Neural progenitor cell (in vitro differentiated cells): Measurements from ENCODE around the gene INSR. TPM values are rescaled to one million over a fixed set of nuclear protein-coding genes. Genes with fewer than 3 reads are reported as not detected.

Experiments used
- DNase-seq: peaks from one replicate; pipeline ENCODE4 v3.0.0-alpha.2; 2016; ENCODE audit warnings: low spot score
- H2AFZ ChIP-seq: fragments of 200-600 bp; sonication (generic); replicated peaks from 2 replicates; pipeline ENCODE4 v1.6.1; 2016; ENCODE audit warnings: antibody characterized with exemption
- H3F3A ChIP-seq: fragments of 200-600 bp; sonication (generic); 2 replicates; pipeline ENCODE4 v1.6.1; 2016; ENCODE audit warnings: antibody characterized with exemption, low read depth
- H3K27ac ChIP-seq: fragments of 200-600 bp; sonication (generic); 2 replicates; pipeline ENCODE4 v1.5.1; 2016; ENCODE audit warnings: mild to moderate bottlenecking
- H3K27me3 ChIP-seq: fragments of 200-600 bp; sonication (generic); 2 replicates; pipeline ENCODE4 v1.6.1; 2016; ENCODE audit warnings: mild to moderate bottlenecking, moderate library complexity
- H3K36me3 ChIP-seq: fragments of 200-600 bp; sonication (generic); 2 replicates; pipeline ENCODE4 v1.5.1; 2016
- H3K4me1 ChIP-seq: fragments of 200-600 bp; sonication (generic); 2 replicates; pipeline ENCODE4 v1.6.1; 2016; ENCODE audit warnings: mixed run types
- H3K4me2 ChIP-seq: fragments of 200-600 bp; sonication (generic); 2 replicates; pipeline ENCODE4 v1.6.1; 2016
- H3K4me3 ChIP-seq: fragments of 200-600 bp; sonication (generic); 2 replicates; pipeline ENCODE4 v1.5.1; 2016
- H3K79me2 ChIP-seq: fragments of 200-600 bp; sonication (generic); 2 replicates; pipeline ENCODE4 v1.6.1; 2016; ENCODE audit warnings: low read depth
- H3K9ac ChIP-seq: fragments of 200-600 bp; sonication (generic); 2 replicates; pipeline ENCODE4 v1.6.1; 2016
- H3K9me3 ChIP-seq: fragments of 200-600 bp; sonication (generic); 2 replicates; pipeline ENCODE4 v1.5.1; 2016; ENCODE audit warnings: low read depth
- H4K20me1 ChIP-seq: fragments of 200-600 bp; sonication (generic); 2 replicates; pipeline ENCODE4 v1.6.1; 2016; ENCODE audit warnings: low read depth
- H3K27ac Mint-ChIP-seq: 3 replicates; pipeline ENCODE4 v1.8.0; 2021; ENCODE audit warnings: mixed read lengths
- H3K27me3 Mint-ChIP-seq: 2 replicates; pipeline ENCODE4 v1.8.0; 2022; ENCODE audit warnings: low read depth, mild to moderate bottlenecking, inconsistent platforms, moderate library complexity, mixed read lengths; ENCODE audit not compliant: insufficient read depth
- H3K36me3 Mint-ChIP-seq: 3 replicates; pipeline ENCODE4 v1.8.0; 2021; ENCODE audit warnings: mixed read lengths
- H3K4me1 Mint-ChIP-seq: 3 replicates; pipeline ENCODE4 v1.8.0; 2021; ENCODE audit warnings: mixed read lengths
- H3K4me3 Mint-ChIP-seq: 3 replicates; pipeline ENCODE4 v1.8.0; 2021; ENCODE audit warnings: mild to moderate bottlenecking, moderate library complexity, mixed read lengths
- H3K9me3 Mint-ChIP-seq: 3 replicates; pipeline ENCODE4 v1.8.0; 2020; ENCODE audit warnings: mixed read lengths
- EZH2 ChIP-seq: fragments of 200-600 bp; sonication (generic); IDR thresholded peaks from 2 replicates; pipeline ENCODE4 v1.6.1; 2017; ENCODE audit warnings: antibody characterized with exemption, mild to moderate bottlenecking, moderate library complexity
- EZH2phosphoT487 ChIP-seq: fragments of 200-600 bp; sonication (generic); IDR thresholded peaks from 2 replicates; pipeline ENCODE4 v1.6.1; 2017; ENCODE audit warnings: antibody characterized with exemption
- total RNA-seq: library from RNA; depleted of rRNA; stranded (reverse); fragments of >200 nt; gene quantifications from 2 replicates; pipeline ENCODE4 v1.2.3, GENCODE V29; 2015; ENCODE audit warnings: low replicate concordance
- TF ChIP-seq, protein P1 (sequence below): fragments of 200-600 bp; sonication (generic); IDR thresholded peaks from 2 replicates; pipeline ENCODE4 v1.5.1; 2017; ENCODE audit warnings: antibody characterized with exemption, mild to moderate bottlenecking

Gene INSR
- total RNA-seq, 1 donor from 2014 or later = 20.8 TPM

- Mint-ChIP-seq H3K27ac (no peak overlapping the region), H3K9me3 (peaks cover 3% of the 10 kb centered on the region), H3K36me3 (no peaks in the 10 kb centered on the region), H3K4me3 (no peak overlapping the region), H3K27me3 (peaks cover 2% of the 10 kb centered on the region), H3K4me1 (no peaks in the 10 kb centered on the region)
- Histone ChIP-seq H3K36me3 (no peaks in the 10 kb centered on the region), H3K4me2 (no peak overlapping the region), H3K27me3 (no peaks in the 10 kb centered on the region), H3F3A (no peaks in the 10 kb centered on the region), H3K9ac (no peak overlapping the region), H3K27ac (no peak overlapping the region), H3K4me1 (no peaks in the 10 kb centered on the region), H3K79me2 (peaks cover 18% of the 10 kb centered on the region), H2AFZ (no peak overlapping the region), H3K4me3 (no peak overlapping the region), H4K20me1 (no peaks in the 10 kb centered on the region), H3K9me3 (no peaks in the 10 kb centered on the region)
- DNase-seq = no peak
- TF ChIP-seq EZH2phosphoT487 (no peak), EZH2 (no peak)
- TF ChIP-seq, protein P1, sequence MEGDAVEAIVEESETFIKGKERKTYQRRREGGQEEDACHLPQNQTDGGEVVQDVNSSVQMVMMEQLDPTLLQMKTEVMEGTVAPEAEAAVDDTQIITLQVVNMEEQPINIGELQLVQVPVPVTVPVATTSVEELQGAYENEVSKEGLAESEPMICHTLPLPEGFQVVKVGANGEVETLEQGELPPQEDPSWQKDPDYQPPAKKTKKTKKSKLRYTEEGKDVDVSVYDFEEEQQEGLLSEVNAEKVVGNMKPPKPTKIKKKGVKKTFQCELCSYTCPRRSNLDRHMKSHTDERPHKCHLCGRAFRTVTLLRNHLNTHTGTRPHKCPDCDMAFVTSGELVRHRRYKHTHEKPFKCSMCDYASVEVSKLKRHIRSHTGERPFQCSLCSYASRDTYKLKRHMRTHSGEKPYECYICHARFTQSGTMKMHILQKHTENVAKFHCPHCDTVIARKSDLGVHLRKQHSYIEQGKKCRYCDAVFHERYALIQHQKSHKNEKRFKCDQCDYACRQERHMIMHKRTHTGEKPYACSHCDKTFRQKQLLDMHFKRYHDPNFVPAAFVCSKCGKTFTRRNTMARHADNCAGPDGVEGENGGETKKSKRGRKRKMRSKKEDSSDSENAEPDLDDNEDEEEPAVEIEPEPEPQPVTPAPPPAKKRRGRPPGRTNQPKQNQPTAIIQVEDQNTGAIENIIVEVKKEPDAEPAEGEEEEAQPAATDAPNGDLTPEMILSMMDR = no peak
Observed at GRCh38 chr19:7250951-7251350, 43.3 kb downstream of the INSR start.

DNA sequence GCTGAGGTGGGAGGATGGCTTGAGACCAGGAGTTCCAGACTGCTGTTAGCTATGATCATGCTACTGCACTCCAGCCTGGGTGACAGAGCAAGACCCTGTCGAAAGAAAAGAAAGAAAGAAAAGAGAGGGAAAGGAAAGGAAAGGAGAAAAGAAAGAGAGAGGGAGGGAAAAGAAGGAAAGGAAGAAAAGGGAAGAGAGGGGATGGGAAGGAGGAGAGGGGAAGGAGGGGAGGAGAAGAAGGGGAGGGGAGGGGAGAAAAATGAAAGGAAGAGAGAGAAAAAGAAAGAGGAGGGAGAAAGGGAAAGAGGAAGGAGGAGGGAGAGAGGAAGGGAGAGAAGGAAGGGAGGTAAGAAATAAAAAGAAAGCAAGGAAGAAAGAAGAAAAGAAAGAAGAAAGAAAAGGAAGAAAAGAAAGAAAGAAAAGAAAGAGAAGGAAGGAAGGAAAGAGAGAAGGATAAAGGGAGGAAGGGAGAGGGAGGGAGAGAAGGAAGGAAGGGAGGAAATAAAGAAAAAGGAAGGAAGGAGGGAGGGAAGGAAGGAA lies 44.1 kb downstream of the INSR start:
- H3K27ac ChIP-seq = no peak overlapping the region
- no peaks in the 10 kb centered on the region for H3K9me3 ChIP-seq
- no peaks in the 10 kb centered on the region for H3K4me1 ChIP-seq
- no peak overlapping the region for H3K27ac Mint-ChIP-seq
- H2AFZ ChIP-seq = no peak overlapping the region
- no peaks in the 10 kb centered on the region for H3K27me3 ChIP-seq
- no peaks in the 10 kb centered on the region for H4K20me1 ChIP-seq
- TF ChIP-seq EZH2 = no peak
- TF ChIP-seq EZH2phosphoT487 = no peak
- TF ChIP-seq, protein P1 = no peak
- peaks cover under 1% of the 10 kb centered on the region for H3K27me3 Mint-ChIP-seq
- H3K4me3 Mint-ChIP-seq = no peak overlapping the region
- H3K36me3 ChIP-seq = no peaks in the 10 kb centered on the region
- no peak overlapping the region for H3K4me3 ChIP-seq
- no peak overlapping the region for H3K9ac ChIP-seq
- no peaks in the 10 kb centered on the region for H3K36me3 Mint-ChIP-seq
- H3K79me2 ChIP-seq = peaks cover 13% of the 10 kb centered on the region
- peaks cover 3% of the 10 kb centered on the region for H3K9me3 Mint-ChIP-seq
- DNase-seq = no peak
- H3K4me1 Mint-ChIP-seq = no peaks in the 10 kb centered on the region
- H3F3A ChIP-seq = no peaks in the 10 kb centered on the region
- no peak overlapping the region for H3K4me2 ChIP-seq

DNA sequence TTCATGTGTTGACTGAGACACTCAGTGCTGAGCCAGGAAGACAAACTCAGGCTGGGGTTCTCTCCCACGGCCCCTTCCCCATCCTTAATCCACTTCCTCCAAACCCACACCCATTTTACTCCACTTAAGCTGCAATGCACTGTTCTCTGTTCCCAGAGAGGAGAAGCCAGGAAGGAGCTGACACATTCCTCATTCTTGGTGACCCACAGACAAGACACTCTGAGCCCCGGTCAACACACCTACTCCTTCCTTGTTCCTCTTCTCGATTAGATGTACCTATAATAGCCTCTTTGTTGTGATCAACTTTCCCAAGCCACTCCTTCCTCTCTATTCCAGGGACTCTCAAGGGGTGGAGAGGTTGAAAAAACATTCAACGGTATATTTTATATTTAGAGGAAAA lies 47.1 kb downstream of the INSR start:
- Histone ChIP-seq H3F3A (no peaks in the 10 kb centered on the region), H3K36me3 (no peaks in the 10 kb centered on the region), H4K20me1 (no peaks in the 10 kb centered on the region), H2AFZ (no peak overlapping the region), H3K79me2 (peaks cover 19% of the 10 kb centered on the region), H3K4me2 (no peak overlapping the region), H3K27me3 (no peaks in the 10 kb centered on the region), H3K27ac (no peak overlapping the region), H3K9me3 (no peaks in the 10 kb centered on the region), H3K4me3 (no peak overlapping the region), H3K4me1 (no peaks in the 10 kb centered on the region), H3K9ac (no peak overlapping the region)
- Mint-ChIP-seq H3K4me1 (no peaks in the 10 kb centered on the region), H3K9me3 (peaks cover 3% of the 10 kb centered on the region), H3K27me3 (no peaks in the 10 kb centered on the region), H3K27ac (no peak overlapping the region), H3K36me3 (no peaks in the 10 kb centered on the region), H3K4me3 (no peak overlapping the region)
- no peak for DNase-seq
- TF ChIP-seq EZH2 (no peak), EZH2phosphoT487 (no peak)
- TF ChIP-seq, protein P1 = no peak
